ENCODE data around the gene WHRN. TPM values are rescaled to one million over a fixed set of nuclear protein-coding genes. Genes with fewer than 3 reads are reported as not detected.

The WHRN gene
- polyA plus RNA-seq, 1 donor from 2014 or later = 2.5 TPM

GRCh38 chr9:114425126-114425525, 80.1 kb downstream of the WHRN start:
- no peaks in the 10 kb centered on the region for H3K9me3 ChIP-seq (ENCODE audit: low read length)
- no peak overlapping the region for H3K4me2 ChIP-seq (ENCODE audit: low read length)
- no peaks in the 10 kb centered on the region for H3F3A ChIP-seq (ENCODE audit: insufficient read depth, low read length, poor library complexity, severe bottlenecking)
- no peaks in the 10 kb centered on the region for H3K9me2 ChIP-seq (ENCODE audit: insufficient read depth, low read length)
- H3K36me3 ChIP-seq (ENCODE audit: insufficient read depth, low read length) = no peaks in the 10 kb centered on the region
- H3K4me3 ChIP-seq (ENCODE audit: low read length) = no peak overlapping the region
- H3K27me3 ChIP-seq (ENCODE audit: insufficient read depth, low read depth, low read length) = no peaks in the 10 kb centered on the region
- H3K27ac ChIP-seq (ENCODE audit: low read length) = no peak overlapping the region
- no peaks in the 10 kb centered on the region for H4K20me1 ChIP-seq (ENCODE audit: insufficient read depth)
- no peaks in the 10 kb centered on the region for H3K79me2 ChIP-seq (replicated peaks; ENCODE audit: insufficient read depth, low read length)
- H3K9ac ChIP-seq (ENCODE audit: low read length) = no peak overlapping the region
- TF ChIP-seq EP300 (conservative IDR thresholded peaks at IDR 0.05; ENCODE audit: poor library complexity, severe bottlenecking) (no peak), EZH2 (IDR thresholded peaks at IDR 0.05; ENCODE audit: borderline replicate concordance, insufficient read depth, low read length, poor library complexity, severe bottlenecking) (no peak), POLR2AphosphoS5 (IDR thresholded peaks at IDR 0.05) (no peak), TAF1 (IDR thresholded peaks at IDR 0.05; ENCODE audit: low read depth) (no peak), SMC3 (conservative IDR thresholded peaks at IDR 0.05; ENCODE audit: poor library complexity) (no peak), REST (IDR thresholded peaks at IDR 0.05; ENCODE audit: borderline replicate concordance) (no peak), RAD21 (conservative IDR thresholded peaks at IDR 0.05) (no peak), MXI1 (conservative IDR thresholded peaks at IDR 0.05; ENCODE audit: poor library complexity, severe bottlenecking) (no peak)
- TF ChIP-seq, protein P1, sequence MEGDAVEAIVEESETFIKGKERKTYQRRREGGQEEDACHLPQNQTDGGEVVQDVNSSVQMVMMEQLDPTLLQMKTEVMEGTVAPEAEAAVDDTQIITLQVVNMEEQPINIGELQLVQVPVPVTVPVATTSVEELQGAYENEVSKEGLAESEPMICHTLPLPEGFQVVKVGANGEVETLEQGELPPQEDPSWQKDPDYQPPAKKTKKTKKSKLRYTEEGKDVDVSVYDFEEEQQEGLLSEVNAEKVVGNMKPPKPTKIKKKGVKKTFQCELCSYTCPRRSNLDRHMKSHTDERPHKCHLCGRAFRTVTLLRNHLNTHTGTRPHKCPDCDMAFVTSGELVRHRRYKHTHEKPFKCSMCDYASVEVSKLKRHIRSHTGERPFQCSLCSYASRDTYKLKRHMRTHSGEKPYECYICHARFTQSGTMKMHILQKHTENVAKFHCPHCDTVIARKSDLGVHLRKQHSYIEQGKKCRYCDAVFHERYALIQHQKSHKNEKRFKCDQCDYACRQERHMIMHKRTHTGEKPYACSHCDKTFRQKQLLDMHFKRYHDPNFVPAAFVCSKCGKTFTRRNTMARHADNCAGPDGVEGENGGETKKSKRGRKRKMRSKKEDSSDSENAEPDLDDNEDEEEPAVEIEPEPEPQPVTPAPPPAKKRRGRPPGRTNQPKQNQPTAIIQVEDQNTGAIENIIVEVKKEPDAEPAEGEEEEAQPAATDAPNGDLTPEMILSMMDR (IDR thresholded peaks at IDR 0.05; ENCODE audit: poor library complexity, severe bottlenecking) = no peak
- no peak overlapping the region for H2AFZ ChIP-seq (ENCODE audit: low read depth, low read length)

GRCh38 chr9:114424126-114424525, 81.1 kb downstream of the WHRN start:
- H2AFZ ChIP-seq (ENCODE audit: low read depth, low read length) = no peak overlapping the region
- H3K27ac ChIP-seq (ENCODE audit: low read length) = no peak overlapping the region
- no peak overlapping the region for H3K9ac ChIP-seq (ENCODE audit: low read length)
- no peak for TF ChIP-seq EP300 (conservative IDR thresholded peaks at IDR 0.05; ENCODE audit: poor library complexity, severe bottlenecking)
- TF ChIP-seq EZH2 (IDR thresholded peaks at IDR 0.05; ENCODE audit: borderline replicate concordance, insufficient read depth, low read length, poor library complexity, severe bottlenecking) = no peak
- TF ChIP-seq, protein P1 (IDR thresholded peaks at IDR 0.05; ENCODE audit: poor library complexity, severe bottlenecking) = no peak
- no peak for TF ChIP-seq POLR2AphosphoS5 (IDR thresholded peaks at IDR 0.05)
- no peak for TF ChIP-seq MXI1 (conservative IDR thresholded peaks at IDR 0.05; ENCODE audit: poor library complexity, severe bottlenecking)
- no peak for TF ChIP-seq RAD21 (conservative IDR thresholded peaks at IDR 0.05)
- TF ChIP-seq REST (IDR thresholded peaks at IDR 0.05; ENCODE audit: borderline replicate concordance) = no peak
- TF ChIP-seq SMC3 (conservative IDR thresholded peaks at IDR 0.05; ENCODE audit: poor library complexity) = no peak
- no peak for TF ChIP-seq TAF1 (IDR thresholded peaks at IDR 0.05; ENCODE audit: low read depth)
- H3K36me3 ChIP-seq (ENCODE audit: insufficient read depth, low read length) = no peaks in the 10 kb centered on the region
- H3K9me3 ChIP-seq (ENCODE audit: low read length) = no peaks in the 10 kb centered on the region
- H3F3A ChIP-seq (ENCODE audit: insufficient read depth, low read length, poor library complexity, severe bottlenecking) = no peaks in the 10 kb centered on the region
- no peak overlapping the region for H3K4me2 ChIP-seq (ENCODE audit: low read length)
- no peaks in the 10 kb centered on the region for H3K27me3 ChIP-seq (ENCODE audit: insufficient read depth, low read depth, low read length)
- no peaks in the 10 kb centered on the region for H3K79me2 ChIP-seq (replicated peaks; ENCODE audit: insufficient read depth, low read length)
- no peaks in the 10 kb centered on the region for H3K9me2 ChIP-seq (ENCODE audit: insufficient read depth, low read length)
- no peak overlapping the region for H3K4me3 ChIP-seq (ENCODE audit: low read length)
- no peaks in the 10 kb centered on the region for H4K20me1 ChIP-seq (ENCODE audit: insufficient read depth)

Measured in neural cell (in vitro differentiated cells).